ENCODE results near the gene LRWD1. TPM values are rescaled to one million over a fixed set of nuclear protein-coding genes. Genes with fewer than 3 reads are reported as not detected.
"Not testable (repeated sequence)": the region's sequence is repeated elsewhere in the genome, so short reads cannot be mapped to it uniquely, and the experiment has no call there.

The LRWD1 gene
- total RNA-seq, 2 experiments from 2014 or later, result 39.1 to 68.2 TPM

- Histone ChIP-seq H3K9me3 (ENCODE audit: low read length) (no peaks in the 10 kb centered on the region), H3K36me3 (ENCODE audit: insufficient read depth, low read length) (peaks cover 56% of the 10 kb centered on the region), H3K4me1 (ENCODE audit: insufficient read depth, low read length, poor library complexity, severe bottlenecking) (peaks cover 22% of the 10 kb centered on the region), H3K4me3 (ENCODE audit: low read depth, low read length, poor library complexity, severe bottlenecking) (no peak overlapping the region), H2AFZ (ENCODE audit: low read length) (no peak overlapping the region), H4K20me1 (ENCODE audit: insufficient read depth, low read length) (no peaks in the 10 kb centered on the region), H3K4me2 (ENCODE audit: low read length) (no peak overlapping the region), H3K9me2 (ENCODE audit: insufficient read depth, low read length) (no peaks in the 10 kb centered on the region), H3K27ac (ENCODE audit: low read depth, low read length, poor library complexity, severe bottlenecking) (no peak overlapping the region), H3K79me2 (ENCODE audit: insufficient read depth, low read depth, low read length) (no peaks in the 10 kb centered on the region)
- DNase-seq (ENCODE audit: low spot score), result no peak
- POLR2A ChIA-PET, result no interaction called here
- intact Hi-C loops (cut with micrococcal nuclease; ENCODE audit: unreplicated experiment), result no loop called here
- CTCF ChIA-PET (ENCODE audit: unreplicated experiment), result no interaction called here
- TF ChIP-seq EZH2phosphoT487 (IDR thresholded peaks at IDR 0.05; ENCODE audit: borderline replicate concordance, low read depth, low read length) (no peak), CTCF (conservative IDR thresholded peaks at IDR 0.05; ENCODE audit: low read length) (no peak)
- no TSS peak for BruUV-seq (replicated peaks)
Observed at GRCh38 chr7:102454468-102454867, 10.3 kb upstream of the LRWD1 start.

GRCh38 chr7:102454932-102455331 lies 9.9 kb upstream of the LRWD1 start:
- DNase-seq (ENCODE audit: low spot score); intact Hi-C loops (cut with micrococcal nuclease; ENCODE audit: unreplicated experiment); CTCF ChIA-PET (ENCODE audit: unreplicated experiment); H3K4me3 ChIP-seq (ENCODE audit: low read depth, low read length, poor library complexity, severe bottlenecking); H4K20me1 ChIP-seq (ENCODE audit: insufficient read depth, low read length); BruUV-seq (replicated peaks); H3K27ac ChIP-seq (ENCODE audit: low read depth, low read length, poor library complexity, severe bottlenecking); H3K9me3 ChIP-seq (ENCODE audit: low read length); H2AFZ ChIP-seq (ENCODE audit: low read length); H3K9me2 ChIP-seq (ENCODE audit: insufficient read depth, low read length); H3K79me2 ChIP-seq (ENCODE audit: insufficient read depth, low read depth, low read length); H3K4me2 ChIP-seq (ENCODE audit: low read length): not testable (repeated sequence)
- peaks cover 20% of the 10 kb centered on the region for H3K4me1 ChIP-seq (ENCODE audit: insufficient read depth, low read length, poor library complexity, severe bottlenecking)
- peaks cover 55% of the 10 kb centered on the region for H3K36me3 ChIP-seq (ENCODE audit: insufficient read depth, low read length)
- POLR2A ChIA-PET, result interaction anchor here (1.0 kb wide), 1 partner anchor 9 kb away, joined by 4 read pairs; no protein-coding TSS in a partner anchor

- Histone ChIP-seq H2AFZ (ENCODE audit: low read length) (no peak overlapping the region), H3K9me2 (ENCODE audit: insufficient read depth, low read length) (no peaks in the 10 kb centered on the region), H3K9me3 (ENCODE audit: low read length) (no peaks in the 10 kb centered on the region), H3K4me1 (ENCODE audit: insufficient read depth, low read length, poor library complexity, severe bottlenecking) (peaks cover 13% of the 10 kb centered on the region), H3K36me3 (ENCODE audit: insufficient read depth, low read length) (peaks cover 49% of the 10 kb centered on the region), H3K79me2 (ENCODE audit: insufficient read depth, low read depth, low read length) (no peaks in the 10 kb centered on the region), H4K20me1 (ENCODE audit: insufficient read depth, low read length) (no peaks in the 10 kb centered on the region), H3K27ac (ENCODE audit: low read depth, low read length, poor library complexity, severe bottlenecking) (no peak overlapping the region), H3K4me3 (ENCODE audit: low read depth, low read length, poor library complexity, severe bottlenecking) (no peak overlapping the region), H3K4me2 (ENCODE audit: low read length) (no peak overlapping the region)
- POLR2A ChIA-PET, result interaction anchor here (1.0 kb wide), 1 partner anchor 8 kb away, joined by 4 read pairs; no protein-coding TSS in a partner anchor
- CTCF ChIA-PET (ENCODE audit: unreplicated experiment), result no interaction called here
- TF ChIP-seq EZH2phosphoT487 (IDR thresholded peaks at IDR 0.05; ENCODE audit: borderline replicate concordance, low read depth, low read length) (no peak), CTCF (conservative IDR thresholded peaks at IDR 0.05; ENCODE audit: low read length) (no peak)
- intact Hi-C loops (cut with micrococcal nuclease; ENCODE audit: unreplicated experiment), result no loop called here
- BruUV-seq (replicated peaks), result no TSS peak
- no peak for DNase-seq (ENCODE audit: low spot score)
Observed at GRCh38 chr7:102455596-102455995, 9.2 kb upstream of the LRWD1 start.
